Activated T-helper 1 cell treated with anti-CD3 and anti-CD28 coated beads, Interleukin-2, amount 50 U/mL, for 16 hours (primary cell): ENCODE results near the gene ADAMTS4.

ENCODE experiments used
- DNase-seq, 2 donors: peaks; one replicate each; pipeline ENCODE4 v3.0.0-alpha.2; 2020; ENCODE audit warnings: low read depth in 1 of 2, low spot score in 1 of 2

The ADAMTS4 gene

DNA sequence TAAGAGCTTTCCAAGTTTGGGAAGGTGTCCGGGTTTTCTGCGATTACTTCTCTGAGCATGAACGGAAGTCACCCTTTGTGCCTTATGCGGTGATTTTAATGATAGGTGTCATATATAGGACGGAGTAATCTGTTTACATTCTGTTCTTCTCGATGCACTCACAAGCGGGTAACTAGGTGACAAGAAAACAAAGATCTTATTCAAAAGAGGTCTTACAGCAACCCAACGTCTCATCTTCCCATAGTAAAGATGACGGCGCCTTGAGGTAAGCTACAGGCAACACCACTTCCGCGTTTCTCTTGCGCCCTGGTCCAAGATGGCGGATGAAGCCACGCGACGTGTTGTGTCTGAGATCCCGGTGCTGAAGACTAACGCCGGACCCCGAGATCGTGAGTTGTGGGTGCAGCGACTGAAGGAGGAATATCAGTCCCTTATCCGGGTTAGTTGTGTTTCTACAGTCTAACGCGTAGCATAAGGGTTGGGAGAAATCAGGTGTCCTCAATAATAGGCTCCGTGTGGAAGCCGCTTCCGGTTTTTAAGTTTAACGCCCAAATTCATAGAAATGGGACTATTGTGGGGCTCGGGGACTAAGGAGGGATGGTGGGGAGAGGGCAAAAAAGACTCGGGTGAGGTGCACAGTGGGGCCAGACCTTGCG is 45.0 kb downstream of the ADAMTS4 start, which contains the start of gene UFC1:
Gene UFC1 (plus strand): TSS at position 297 of the 656 bp plus-strand sequence. CDS start 20 bp downstream, at position 317.
- DNase-seq: peak; percentile 59 to 67

DNA sequence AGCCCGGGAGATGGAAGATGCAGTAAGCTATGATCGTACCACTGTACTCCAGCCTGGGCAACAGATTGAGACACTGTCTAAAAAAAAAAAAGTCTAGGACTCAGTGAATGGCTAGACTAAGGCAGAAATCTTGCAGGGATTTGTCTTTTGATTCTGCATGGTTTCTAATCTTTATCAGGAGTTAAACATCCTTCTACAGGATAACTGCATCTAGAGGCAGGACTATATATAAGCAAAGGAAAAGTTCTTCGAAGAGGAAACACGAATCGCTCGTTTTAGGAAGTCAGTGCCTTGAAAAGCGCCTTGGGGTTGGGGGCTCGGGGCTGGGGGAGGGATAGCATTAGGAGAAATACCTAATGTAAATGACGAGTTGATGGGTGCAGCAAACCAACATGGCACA is 45.7 kb downstream of the ADAMTS4 start:
- no peak for DNase-seq

DNA sequence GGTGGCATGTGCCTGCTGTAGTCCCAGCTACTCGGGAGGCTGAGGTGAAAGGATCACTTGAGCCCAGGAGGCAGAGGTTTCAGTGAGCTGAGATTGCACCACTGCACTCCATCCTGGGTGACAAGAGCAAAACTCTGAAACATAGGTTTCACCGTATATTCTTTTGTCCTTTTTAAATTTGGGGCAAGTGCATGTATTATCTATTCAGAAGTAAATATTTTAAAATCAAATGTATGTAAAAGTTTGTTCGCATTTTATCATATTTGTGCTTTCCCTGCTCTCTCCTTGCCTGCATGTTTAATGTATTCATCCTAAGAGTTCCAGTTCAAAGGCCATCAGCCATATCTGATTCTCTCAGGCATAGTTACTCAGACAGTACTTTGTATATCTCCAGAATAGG is 53.0 kb downstream of the ADAMTS4 start:
- no peak for DNase-seq

DNA sequence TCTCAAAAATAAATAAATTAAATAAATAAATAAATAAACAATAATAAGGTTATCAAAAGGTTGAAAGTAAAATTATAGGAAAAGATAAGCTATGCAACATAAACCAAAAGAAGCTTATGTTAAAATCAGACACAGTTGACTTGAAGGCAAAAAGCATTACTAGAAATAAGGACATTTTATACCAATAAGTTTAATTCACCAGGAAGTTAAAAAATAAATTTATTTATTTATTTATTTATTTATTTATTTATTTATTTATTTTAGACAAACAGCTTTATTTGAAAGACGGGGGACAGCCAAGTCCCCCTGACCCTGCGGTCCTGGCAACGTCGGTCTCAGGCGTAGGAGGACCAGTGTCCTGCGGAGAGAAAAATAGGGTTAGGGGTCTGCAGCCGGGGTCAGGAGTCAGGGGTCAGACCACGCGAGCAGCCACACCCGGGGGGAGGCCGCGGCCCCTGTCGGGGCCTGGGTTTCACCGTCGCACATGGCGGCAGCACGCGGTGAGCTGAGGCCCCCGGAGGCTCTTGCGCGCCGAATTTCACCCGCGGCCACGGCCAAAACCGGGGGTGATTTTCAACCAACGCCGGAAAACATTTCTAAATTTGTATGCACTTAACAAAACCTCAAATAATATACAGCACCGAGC is 58.0 kb downstream of the ADAMTS4 start:
- no peak for DNase-seq

DNA sequence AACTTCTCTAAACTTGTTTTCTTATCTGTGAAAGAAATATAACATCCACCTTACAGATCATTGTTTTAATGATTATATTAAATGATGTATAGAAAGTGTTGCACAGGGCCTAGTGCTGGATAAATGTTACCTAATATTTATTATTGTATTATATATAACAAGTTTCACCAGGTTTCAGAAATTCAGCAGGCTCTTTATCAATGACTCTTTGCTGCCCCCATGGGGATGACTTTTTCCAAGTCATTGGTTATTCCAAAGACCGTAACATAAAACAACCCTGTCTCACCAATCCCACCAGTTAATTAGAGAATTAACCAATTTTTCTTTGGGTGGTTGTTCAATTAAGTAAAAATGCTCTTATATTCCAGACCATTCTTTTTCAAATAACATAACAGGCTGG is 59.1 kb downstream of the ADAMTS4 start:
- no peak for DNase-seq

DNA sequence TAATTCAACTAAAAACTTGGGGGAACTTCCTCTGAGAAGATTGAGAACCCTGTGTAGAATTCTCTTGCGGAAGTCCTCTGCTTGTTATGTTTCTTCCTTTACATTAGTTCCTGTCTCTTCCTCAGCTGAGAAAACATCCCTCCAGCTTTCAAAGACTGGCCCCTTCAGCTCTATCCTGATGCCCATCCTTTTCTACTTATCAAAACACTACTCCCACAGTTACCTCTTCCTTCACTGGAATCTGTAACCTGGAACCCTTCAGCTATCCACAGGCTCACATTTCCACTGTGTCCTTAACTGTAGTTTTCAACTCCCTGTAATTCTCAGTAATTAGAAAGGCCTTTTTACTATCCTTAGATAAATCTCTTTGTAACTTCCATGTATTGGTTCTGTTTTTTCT is 60.4 kb downstream of the ADAMTS4 start:
- DNase-seq: no peak

DNA sequence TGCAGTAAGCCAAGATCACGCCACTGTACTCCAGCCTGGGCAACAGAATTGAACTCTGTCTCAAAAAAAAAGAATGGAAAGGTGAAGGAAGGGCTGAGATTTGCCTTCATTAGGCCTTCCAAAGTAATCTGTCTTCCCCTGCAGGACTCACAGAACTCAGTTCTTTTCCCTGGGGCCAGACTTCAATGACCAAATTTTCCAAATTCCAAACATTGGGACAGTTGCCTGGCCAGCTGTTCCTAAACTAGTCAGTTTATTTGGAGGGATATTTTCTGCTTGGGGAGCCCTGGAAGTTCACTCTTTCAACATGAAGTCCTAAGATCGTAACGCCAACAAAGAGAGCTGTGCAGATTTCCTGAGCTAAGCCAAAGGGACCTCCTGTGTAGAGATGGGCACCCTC is 61.0 kb downstream of the ADAMTS4 start:
- no peak for DNase-seq
